ENCODE data around the gene EVPL. TPM values are rescaled to one million over a fixed set of nuclear protein-coding genes. Genes with fewer than 3 reads are reported as not detected.

Gene EVPL
- total RNA-seq, 1 experiment from 2014 or later: 58.0 TPM

GRCh38 chr17:76009969-76010661 lies 17.0 kb downstream of the EVPL start (continued):
- TF ChIP-seq ZBTB33 (IDR thresholded peaks at IDR 0.05; ENCODE audit: extremely low read depth, insufficient replicate concordance, low read length) (no peak), SP1 (IDR thresholded peaks at IDR 0.05; ENCODE audit: low read depth) (no peak), ZNF274 (IDR thresholded peaks at IDR 0.05; ENCODE audit: low read depth, low read length) (no peak), POLR2AphosphoS5 (IDR thresholded peaks at IDR 0.05; ENCODE audit: low read depth, low read length) (no peak), CBX3 (IDR thresholded peaks at IDR 0.05; ENCODE audit: low read depth) (no peak), SRF (IDR thresholded peaks at IDR 0.05; ENCODE audit: low read depth) (no peak), POLR2A (IDR thresholded peaks at IDR 0.05; ENCODE audit: borderline replicate concordance, extremely low read depth, insufficient read depth, insufficient read length) (no peak), JUND (IDR thresholded peaks at IDR 0.05) (no peak), REST (IDR thresholded peaks at IDR 0.05; ENCODE audit: low read depth) (no peak)
